GM10847 (cell line): ENCODE data around the gene MAP2K7.

ENCODE experiments used
- POLR2A ChIP-seq: IDR thresholded peaks from 2 replicates; pipeline ENCODE4 v1.6.1; 2011; ENCODE audit not compliant: insufficient read length; ENCODE audit errors: extremely low read depth

Gene MAP2K7

DNA sequence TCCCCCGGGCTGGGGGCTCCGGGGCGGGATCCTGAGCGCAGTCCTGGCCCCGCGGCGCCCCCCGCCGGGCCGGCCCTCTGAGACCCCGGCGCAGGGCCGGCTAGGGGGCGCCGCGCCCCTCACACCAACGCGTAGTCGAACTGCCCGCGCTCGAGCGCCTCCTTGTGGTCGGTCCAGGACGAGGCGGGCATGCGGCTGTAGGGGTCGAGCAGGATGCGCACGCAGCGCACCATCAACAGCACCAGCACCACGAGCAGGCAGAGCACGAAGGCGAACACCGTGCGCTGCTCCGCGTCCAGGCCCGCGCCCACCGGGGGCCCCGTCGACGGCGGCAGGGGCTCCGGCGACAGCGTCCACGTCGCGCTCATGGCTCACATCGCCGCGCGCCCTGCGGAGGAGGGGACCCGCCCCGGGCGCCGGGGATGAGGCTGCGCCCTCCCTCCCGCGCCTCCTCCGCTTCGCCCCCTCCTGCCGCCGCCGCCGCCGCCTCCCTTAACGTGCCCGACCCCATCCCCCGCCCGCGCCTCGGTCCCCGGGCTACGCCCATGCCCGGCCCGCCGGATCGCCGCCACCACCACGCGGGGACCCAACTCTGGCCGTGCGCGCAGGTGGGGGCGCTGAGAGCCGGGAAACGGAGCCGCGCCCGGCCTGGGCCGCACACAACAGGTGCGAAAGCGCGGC lies 21.6 kb downstream of the MAP2K7 start:
- no peak for TF ChIP-seq POLR2A

DNA sequence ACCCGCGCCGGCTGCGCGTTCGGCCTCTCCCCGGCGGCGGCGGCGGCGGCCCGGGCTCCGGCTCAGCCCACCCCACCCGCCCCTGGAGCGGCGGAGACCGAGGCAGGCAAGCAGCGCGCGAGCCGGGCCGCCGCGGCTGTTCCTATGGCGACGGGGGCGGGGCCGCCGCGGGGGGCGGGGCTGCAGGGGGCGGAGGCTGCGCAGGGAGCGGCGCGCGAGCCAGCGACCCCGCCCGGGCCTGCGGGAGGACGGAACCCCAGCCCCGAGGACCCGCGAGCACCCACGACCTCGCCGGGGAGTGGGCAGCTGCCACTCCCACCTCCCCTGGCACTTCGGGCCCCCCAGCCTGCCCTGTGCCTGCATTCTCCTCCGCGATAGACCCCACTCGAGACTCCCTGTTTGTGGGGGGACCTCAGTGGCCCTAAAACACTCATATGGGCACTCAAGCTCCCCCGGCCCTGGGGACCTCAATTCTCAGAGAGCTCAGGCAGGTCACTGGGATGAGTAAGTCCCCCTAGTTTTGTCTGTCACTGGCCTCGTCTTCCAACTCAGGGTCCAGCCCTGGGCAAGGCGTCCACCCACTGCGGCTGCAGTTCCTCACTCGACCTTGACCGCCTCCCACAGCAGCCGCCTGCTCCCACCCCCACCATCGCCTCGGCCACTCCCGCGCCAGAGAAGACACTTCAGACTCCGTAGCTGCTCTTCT lies 22.5 kb downstream of the MAP2K7 start, which contains the start of gene CTXN1:
TSS of gene CTXN1 (minus strand) at position 115 of the 706 bp plus-strand sequence. CDS start 597 bp downstream, outside the sequence.
- TF ChIP-seq POLR2A, result no peak

DNA sequence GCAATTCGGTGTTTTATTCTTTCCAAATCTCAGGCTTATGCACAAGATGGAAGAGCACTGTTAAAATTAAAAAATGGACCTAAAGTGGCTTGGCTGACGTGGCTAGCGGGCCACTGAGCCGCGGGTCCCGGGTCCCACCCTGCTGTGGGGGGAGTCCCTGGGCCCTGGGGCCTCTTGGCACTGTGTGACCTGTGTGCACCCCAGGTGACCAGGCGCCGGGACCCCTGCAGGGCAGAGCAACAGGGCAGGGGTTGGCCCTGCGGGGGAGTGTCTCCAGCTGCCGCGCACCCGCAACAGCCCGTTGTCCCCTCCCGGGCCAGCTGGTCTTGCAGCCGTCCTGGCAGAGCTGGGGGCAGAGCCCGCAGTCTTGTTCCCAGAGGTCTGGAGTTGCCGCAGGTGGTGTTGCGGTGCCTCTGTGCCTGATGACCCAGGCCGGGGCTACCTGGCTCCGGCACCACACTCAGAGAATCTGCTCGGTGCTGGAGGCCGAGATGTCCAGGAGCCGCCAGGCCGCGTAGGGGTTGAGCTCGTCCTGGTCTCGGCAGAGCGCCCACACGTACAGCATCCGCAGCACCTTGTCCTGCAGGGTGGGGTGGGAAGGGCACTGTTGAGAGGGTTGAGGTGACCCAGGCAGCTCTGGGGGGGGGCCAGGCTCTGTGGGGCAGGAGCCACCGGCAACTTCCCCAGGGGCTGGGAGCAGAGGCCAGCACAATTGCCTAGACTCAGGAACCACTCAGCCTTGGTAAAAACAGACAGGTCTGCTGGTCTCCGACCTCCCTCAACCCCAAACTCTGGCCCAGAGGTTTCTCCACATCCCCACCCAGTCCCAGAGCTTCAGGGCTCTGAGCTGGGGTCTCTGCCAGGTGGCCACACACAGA lies 23.3 kb downstream of the MAP2K7 start:
- no peak for TF ChIP-seq POLR2A

DNA sequence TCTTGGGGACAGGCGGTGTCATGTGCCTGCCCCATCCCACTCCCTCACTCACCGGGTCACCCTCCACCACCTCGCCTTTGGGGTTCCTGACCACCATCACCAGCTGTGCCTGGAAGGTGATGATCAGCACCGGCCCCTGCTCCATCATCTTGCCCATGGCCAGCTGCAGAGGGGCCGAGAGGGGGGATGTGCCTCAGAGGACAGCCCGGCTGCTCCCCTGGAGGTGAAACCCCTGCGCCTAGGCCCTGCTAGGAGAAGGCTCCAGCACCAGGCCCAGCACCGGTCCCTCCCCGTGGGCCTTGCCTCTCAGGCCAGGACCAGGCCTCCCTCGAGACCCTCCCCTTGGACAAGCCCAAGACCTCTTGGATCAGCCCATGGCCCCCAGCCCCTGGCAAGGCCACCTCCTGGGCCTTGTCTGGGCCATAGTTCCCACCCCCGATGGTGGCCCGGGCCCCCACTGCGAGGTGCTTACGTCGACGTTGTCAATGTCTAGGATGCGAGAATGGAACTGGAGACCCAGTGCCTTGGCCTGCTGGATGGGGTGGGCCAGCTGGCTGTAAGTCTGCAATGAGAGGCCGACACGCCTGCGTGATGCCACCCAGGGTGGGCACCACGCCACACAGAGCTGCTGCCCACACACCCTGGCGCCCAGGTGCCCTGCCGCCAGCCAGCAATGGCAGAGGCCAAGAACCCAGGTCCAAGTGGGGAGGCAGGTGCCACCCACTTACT lies 24.1 kb downstream of the MAP2K7 start:
- no peak for TF ChIP-seq POLR2A

DNA sequence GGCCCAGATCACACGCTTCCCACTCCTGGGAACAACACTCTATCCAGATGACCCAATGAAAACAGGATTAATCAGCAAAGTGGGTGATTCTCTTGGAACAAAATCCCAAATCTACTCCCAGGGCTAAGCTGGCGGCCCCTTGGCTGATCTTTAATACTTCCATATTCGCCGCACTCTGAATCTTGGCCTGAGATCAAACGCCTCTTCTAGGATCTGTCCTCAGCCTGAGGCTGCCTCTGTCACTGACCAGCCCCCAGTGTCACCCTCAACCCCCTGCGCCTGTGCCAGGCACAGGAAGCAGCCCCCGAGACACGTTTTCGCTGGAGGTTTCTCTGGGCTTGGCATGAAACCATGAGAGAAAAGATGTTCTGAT lies 24.6 kb downstream of the MAP2K7 start:
- TF ChIP-seq POLR2A, result no peak

DNA sequence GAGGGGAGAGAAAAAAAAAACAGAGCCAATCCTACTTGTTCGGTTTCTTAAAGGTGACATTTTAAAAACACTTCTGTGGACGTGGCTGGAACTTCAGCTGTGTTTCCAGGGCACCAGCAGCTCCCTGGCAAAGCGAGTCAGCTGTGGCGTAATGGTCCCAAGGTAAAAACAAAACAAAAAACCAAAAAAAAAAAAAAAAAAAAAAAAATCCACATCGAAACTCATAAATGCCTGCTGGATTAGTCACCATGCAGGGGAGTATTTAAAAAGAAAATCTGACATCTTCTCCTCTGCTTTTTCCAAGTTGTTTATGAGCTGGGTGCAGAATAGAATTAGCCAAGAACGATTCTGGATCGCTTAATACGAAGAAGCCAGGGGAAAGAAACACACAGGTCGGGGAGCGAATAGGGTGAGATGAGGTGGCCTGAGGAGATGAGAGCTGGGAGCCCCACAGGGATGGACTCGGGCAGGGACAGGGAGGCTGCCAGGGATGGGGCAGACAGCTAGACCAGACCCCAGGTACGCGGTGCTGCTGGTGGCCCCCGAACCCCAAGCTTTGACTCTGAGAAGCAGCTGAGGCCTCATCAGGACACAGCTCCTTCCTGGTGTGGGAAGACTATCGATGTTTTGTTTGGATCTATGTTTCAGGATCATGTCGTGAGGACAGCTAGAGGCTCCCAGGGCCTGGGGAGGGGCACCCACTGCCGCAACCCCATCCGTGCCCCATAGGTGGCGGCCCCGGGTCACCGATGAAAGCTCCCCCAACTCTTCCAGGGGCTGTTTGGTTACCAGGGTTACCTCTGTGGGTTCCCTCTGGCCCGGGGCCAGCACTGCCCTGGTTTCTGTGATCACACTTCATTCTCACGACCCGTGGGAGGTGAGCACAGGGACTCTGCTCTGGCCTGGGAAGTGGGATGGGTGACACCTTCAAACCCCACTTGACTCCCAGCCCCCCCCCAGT lies 25.3 kb downstream of the MAP2K7 start:
- TF ChIP-seq POLR2A, result no peak

DNA sequence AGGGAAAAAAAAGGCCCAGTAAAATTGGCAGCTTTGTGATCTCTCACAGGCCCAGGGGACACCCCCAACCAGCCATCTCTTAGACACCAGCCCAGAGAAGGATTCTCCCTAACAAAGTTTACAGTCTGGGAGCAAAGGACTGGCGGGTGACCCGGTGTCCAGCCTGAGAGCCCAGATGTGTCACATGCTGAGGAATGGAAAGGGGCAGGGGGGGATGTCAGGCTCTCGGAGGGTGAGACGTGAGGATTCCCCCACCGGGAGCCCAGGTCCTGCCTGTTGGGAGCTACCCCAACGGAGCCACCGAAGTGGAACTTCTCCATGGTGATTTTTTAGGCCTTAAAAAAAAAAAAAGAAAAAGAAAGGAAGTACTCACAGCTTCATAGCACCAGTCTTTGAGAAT lies 27.1 kb downstream of the MAP2K7 start:
- no peak for TF ChIP-seq POLR2A

DNA sequence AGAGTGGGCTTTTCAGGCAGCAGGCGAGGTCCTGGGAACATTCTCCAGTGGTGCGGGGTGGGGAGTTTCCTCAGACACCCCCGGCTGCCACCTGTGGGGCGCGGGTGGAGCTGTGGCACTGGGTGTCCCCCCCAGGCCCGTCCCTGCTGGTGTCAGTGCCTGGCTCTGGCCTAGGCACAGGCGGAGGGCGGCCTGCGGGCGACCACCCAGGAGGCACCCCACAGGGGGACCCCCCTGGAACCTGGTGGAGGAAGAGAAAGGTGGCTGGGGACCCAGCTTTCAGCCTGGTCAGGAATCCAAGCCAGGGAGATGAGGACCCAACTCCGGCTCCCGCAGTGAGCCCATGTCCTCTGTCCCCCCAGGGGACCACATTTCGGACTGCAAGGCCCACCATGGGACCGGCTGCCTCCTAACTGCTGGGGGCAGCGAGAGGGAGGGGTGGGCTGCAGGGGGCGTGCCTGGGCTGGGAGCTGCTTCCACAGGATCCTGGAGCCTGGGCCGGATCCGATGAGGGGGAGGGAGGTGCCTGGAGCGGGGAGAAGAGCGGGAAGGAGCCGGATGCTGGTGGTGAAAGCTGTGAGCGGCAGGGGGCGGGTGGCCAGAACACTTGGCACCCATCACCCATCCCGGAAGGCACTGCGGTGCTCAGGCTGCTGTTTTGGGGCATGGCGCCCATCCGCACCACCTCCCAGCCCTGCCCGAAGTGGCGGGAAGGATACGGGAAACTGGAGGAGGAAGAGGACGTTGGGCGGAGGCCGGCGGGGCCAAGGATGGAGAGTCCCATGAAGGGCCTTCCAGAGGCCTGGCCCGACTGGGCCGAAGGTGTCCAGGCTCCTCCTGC lies 27.8 kb downstream of the MAP2K7 start:
- no peak for TF ChIP-seq POLR2A

DNA sequence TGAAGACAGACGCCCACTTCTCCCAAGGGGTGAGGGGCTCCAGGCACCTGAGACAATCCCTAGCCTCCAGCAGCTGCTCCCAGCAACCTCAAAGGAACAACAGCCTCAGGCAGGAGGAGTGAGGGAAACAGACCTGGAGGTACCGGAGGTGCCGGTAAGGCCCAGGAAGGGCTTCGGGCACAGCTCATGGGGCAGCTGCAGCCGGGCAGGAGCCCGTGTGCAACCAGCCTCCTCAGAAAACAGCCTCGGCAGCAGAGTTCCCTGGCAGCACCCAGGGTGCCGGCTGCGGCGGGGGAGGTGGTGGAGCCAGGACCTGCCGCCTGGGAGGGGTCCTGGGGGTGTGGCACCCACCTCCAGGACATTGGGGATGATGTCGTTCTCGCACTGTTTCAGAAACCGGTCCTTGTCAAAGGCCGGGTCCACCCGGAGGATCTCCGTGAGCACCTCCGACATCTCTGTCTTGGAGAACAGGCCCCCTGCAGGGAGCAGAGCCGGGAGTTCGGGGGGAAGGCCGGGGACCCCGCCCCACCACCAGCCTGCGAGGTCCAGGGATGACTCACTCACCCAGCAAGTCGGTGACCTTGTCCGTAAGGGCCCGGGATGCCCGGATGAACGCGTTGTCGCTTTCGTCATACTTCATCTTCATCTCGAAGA lies 28.7 kb downstream of the MAP2K7 start:
- TF ChIP-seq POLR2A, result no peak

DNA sequence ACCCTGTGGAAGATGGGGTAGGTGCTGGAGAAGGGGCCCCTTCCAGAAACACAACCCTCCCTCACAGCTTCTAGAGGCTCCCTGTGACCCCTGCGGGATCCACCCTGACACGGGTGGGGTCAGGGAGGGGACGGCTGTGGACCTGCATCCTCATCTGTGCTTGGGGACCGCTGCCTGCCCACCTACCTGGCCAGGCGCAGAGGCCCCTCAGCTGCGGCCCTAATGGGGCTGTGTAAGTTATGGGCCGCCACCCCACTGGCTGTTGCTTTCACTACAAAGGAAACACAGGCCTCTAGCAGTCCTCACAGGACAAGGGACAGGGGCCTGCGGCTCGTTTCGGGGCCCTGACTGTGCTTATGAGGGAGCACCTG lies 29.2 kb downstream of the MAP2K7 start:
- no peak for TF ChIP-seq POLR2A

DNA sequence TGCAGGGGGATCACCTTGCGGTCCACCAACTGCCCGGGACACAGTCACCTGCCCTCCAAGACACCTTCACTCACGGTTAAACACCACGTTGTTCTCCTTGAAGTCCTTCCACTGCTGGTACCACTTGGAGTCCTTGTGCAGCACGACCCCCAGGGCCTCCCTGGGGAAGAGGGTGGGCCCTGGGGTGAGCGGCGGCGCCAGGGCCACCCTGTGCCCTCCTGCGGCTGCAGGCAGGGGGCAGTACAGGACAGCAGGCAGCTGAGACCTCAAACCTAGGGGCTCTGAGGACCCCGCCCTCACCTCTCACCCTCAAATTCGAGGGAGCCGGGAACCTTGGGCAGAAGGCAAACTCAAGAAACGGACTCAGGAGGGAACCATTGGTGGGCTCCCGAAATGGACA lies 29.7 kb downstream of the MAP2K7 start:
- TF ChIP-seq POLR2A, result no peak

DNA sequence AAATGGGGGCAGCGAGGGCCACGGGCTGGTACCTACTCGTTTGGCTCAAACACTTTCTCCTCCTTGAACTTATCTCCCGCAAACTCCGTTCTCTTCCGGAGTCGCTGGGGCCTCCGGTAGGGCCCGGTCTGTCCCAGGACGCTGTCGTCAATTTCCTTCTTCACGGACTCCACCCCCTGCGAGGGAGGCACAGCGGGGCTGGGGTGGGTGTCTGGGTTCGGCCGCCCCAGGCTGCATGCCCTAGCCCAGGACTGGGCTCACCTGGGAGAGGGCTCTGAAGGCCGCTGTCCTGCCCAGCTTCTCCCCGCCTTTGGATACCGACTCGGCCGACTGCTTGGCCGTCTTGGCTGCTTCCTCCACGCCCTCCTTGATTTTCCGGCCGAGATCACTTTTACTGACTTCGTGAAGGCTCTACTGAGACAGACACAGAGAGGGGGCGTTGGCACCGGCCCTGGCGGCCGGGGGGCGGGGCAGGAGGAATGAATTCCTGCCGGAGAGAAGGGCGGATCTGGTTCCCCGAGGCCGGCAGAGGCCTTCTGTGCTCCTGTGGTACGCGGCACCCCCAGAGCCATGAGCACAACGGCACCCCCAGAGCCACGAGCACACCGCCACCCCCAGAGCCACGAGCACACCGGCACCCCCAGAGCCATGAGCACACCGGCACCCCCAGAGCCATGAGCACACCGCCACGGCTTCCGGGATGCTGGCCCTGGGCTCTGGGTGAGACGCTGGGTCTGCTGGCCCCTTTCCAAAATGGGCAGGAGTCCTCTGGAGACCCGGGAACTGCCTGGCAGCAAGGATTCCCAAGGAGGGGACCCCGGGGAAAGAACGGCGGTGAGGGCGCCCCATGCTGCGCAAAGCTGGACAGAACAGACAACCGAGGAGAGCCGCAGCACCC lies 30.4 kb downstream of the MAP2K7 start:
- no peak for TF ChIP-seq POLR2A
